DND-41 (cell line): ENCODE results near the gene ATP2B3.

Experiments used
- CTCF ChIP-seq: IDR thresholded peaks from 2 replicates; pipeline ENCODE4 v1.5.1; 2012; ENCODE audit warnings: borderline replicate concordance, low read length, moderate library complexity, mild to moderate bottlenecking; ENCODE audit not compliant: poor library complexity, severe bottlenecking; ENCODE audit errors: extremely low read depth
- EZH2 ChIP-seq: IDR thresholded peaks from 3 replicates; pipeline ENCODE4 v1.6.1; 2012; ENCODE audit warnings: borderline replicate concordance, low read depth, mild to moderate bottlenecking, moderate library complexity, low read length, inconsistent platforms; ENCODE audit not compliant: severe bottlenecking

- no peak for TF ChIP-seq CTCF
- no peak for TF ChIP-seq EZH2
These were observed 31.3 kb upstream of the ATP2B3 start for GRCh38 chrX:153486171-153486570.
